C4-2B (cell line): ENCODE data around the gene LIX1L.

Experiments used
- H3K27ac ChIP-seq: fragments of 450-650 bp; 2 replicates; pipeline ENCODE4 v1.5.1; 2017
- ZFX ChIP-seq: fragments of 450-650 bp; IDR thresholded peaks from 2 replicates; pipeline ENCODE4 v1.6.1; 2017
- TF ChIP-seq, protein P1 (sequence below): fragments of 450-650 bp; conservative IDR thresholded peaks from 2 replicates; pipeline ENCODE4 v1.5.1; 2017; ENCODE audit warnings: mild to moderate bottlenecking

The LIX1L gene

DNA sequence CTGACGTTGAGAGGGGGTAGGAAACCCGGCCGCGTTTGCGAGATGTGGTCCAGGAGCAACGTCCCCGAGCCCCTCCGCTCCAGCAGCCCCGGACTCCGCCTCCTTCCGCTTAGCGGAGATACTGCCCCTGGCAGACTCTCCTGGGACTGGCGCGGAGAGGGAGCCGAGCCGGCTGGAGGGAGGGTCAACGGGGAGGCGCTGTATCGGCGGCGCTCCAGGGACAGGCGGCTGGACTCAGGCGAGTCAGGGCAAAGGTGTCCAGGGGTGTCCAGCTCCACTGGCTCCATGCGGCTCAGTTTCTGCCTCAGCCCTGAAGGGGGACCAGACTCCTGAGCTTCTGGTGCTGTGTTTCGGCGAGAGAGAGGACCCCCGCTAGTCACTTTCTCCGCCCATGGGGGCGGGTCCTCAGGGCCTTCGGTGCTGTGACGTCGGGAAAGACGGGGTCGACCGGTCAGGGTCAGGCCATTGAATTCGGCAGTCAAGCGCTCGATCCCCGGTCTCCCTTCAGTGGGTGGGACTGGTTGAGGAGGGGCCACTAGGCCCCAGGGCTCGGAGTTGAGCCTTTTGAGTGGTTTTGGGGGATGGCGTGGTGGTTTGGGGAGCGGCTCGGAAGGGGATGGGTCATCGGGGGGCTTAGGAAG lies 2.8 kb upstream of the LIX1L start:
- no peak overlapping the region for H3K27ac ChIP-seq
- TF ChIP-seq, protein P1, sequence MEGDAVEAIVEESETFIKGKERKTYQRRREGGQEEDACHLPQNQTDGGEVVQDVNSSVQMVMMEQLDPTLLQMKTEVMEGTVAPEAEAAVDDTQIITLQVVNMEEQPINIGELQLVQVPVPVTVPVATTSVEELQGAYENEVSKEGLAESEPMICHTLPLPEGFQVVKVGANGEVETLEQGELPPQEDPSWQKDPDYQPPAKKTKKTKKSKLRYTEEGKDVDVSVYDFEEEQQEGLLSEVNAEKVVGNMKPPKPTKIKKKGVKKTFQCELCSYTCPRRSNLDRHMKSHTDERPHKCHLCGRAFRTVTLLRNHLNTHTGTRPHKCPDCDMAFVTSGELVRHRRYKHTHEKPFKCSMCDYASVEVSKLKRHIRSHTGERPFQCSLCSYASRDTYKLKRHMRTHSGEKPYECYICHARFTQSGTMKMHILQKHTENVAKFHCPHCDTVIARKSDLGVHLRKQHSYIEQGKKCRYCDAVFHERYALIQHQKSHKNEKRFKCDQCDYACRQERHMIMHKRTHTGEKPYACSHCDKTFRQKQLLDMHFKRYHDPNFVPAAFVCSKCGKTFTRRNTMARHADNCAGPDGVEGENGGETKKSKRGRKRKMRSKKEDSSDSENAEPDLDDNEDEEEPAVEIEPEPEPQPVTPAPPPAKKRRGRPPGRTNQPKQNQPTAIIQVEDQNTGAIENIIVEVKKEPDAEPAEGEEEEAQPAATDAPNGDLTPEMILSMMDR: no peak
- no peak for TF ChIP-seq ZFX

DNA sequence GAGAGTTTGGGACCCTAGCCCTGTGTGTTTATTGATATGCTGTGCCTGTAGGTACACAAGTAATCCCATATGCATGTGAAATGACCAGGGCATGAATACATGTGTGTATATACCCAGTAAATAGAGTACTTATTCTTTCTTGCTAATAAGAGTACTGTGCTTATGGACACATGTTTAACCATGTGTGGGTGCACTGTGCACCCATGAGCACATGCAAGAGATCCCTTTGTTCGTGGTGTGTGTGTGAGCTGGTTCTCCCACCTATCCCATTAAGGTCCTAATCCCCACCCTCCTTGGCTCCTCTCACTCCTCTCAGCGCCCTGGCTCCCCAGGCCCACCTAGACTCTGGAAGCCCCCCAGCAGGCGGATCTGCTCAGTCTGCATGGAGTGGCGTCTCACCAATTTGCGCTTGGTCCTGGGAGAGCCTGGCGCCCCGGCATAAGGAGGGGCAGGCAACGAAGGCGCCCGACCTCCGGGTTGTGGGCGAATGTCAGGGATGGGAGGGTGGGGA lies 2.2 kb upstream of the LIX1L start:
- H3K27ac ChIP-seq: no peak overlapping the region
- TF ChIP-seq, protein P1: no peak
- TF ChIP-seq ZFX: no peak

DNA sequence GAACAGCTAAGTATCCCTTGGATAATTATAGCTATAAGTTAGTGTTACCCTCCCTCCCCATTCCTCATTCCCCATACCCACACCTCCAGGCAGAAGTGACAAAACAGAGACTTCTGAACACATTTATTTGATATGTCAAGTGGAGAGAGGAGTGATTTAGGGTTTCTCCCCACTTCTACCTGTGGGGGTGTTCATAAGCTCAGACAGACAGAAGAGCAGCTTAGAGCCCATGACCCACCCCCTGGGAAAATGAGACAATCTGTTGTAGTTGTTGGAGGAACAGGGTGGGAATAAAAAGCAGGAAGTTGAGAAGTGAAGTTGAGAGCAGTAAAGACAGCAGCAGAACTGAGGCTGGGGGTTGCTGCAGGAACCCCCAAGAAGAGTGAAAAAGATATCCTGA lies 1.5 kb upstream of the LIX1L start:
- no peak overlapping the region for H3K27ac ChIP-seq
- TF ChIP-seq, protein P1: no peak
- no peak for TF ChIP-seq ZFX

DNA sequence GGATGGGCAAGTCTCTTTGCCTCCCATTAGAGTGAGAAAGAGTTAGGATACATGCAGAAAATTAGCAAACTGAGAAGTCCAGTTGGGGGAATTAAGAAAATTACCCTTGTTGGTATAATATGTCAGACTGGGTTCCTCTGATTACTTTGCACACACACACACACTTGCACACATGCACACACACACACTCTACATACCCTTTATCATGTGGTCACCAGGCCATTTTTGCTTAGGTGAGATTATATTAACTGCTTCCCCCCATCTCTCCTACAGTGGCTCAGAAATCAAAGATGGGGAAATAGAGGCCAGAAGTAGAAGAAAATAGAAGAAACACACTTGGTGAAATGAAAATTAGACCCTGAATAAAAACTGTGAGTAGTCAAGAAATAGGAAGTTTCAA lies 917 bp upstream of the LIX1L start:
- H3K27ac ChIP-seq: no peak overlapping the region
- TF ChIP-seq ZFX: no peak
- TF ChIP-seq, protein P1: no peak

DNA sequence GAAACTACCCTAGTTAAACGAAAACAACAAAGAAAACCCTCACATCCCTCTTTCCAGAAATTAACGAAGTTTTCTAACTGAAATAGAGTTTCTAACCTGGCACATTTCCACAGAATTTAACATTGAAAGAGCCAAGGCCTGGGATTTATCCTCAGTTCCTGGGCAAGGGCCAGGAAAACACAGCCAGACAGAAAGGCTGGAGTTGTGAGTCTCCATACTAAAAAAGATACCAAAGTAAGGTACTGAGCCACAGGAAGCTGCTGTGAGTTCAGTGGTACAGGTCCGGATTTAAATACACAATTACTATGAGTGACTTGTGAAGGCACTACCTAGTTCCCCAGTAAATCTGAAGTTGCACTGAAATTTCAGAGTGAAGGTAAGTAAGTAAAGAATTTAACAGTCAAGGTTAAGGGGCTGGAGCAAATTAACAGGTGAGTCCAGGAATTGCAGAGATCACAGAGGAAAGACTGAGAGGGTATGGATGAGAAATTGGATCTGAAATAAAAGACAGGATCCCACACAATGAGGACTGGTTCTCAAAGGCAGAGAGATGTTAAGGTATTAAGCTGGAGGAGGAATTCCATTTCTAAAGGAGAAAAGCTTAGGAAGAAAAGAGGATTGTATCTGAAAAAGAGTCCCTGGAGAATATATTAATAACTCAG lies 905 bp downstream of the LIX1L start:
- TF ChIP-seq, protein P1: no peak
- TF ChIP-seq ZFX: no peak
- no peak overlapping the region for H3K27ac ChIP-seq

DNA sequence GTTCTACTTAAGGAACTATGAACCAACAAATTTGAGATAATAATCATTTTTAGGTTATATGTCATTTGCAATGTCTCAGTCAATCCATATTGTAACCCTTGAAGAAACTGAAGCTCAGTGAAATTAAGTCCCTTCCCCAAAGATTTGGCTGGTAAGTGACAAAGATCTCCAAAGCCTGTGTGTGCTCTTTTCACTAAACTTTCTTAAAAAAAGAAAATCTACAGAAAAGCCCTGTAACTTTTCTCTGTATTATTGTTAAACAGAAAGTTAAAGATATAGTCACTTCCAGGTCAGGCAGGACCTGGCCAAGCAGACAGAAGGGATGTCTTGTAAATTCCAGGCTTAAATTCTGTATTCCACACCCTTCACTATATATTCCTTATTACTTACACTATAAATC lies 1.5 kb downstream of the LIX1L start:
- no peak overlapping the region for H3K27ac ChIP-seq
- no peak for TF ChIP-seq ZFX
- TF ChIP-seq, protein P1: no peak

DNA sequence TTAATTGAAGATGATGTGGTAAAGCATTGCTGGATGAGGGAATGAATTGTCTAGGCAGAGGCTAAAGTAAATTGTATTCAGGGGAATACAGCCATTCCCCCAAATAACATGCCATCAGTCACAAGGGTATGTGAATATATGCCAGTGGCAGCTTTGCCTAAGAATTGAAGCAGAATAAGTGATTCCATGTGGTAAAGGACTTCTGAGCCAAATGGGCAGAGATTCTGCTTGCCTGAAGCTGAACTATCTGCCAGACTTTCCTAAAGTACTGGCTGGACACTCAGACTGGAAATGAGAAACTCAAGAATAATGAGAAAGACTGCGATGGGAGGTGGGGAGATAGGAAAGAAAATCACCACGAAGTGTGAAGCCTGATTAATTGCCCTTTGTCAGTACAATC lies 2.4 kb downstream of the LIX1L start:
- TF ChIP-seq ZFX: no peak
- TF ChIP-seq, protein P1: no peak
- H3K27ac ChIP-seq: no peak overlapping the region
